Parathyroid adenoma (tissue), 2 donors: ENCODE results near the gene LFNG.

ENCODE experiments used
- H2AFZ ChIP-seq: fragments of 300-600 bp; sonication (generic); one replicate; pipeline ENCODE4 v1.7.0; 2017; ENCODE audit warnings: antibody characterized with exemption, mild to moderate bottlenecking
- H3K27ac ChIP-seq: fragments of 300-600 bp; sonication (generic); one replicate; pipeline ENCODE4 v1.7.0; 2017
- H3K27me3 ChIP-seq: fragments of 300-600 bp; sonication (generic); one replicate; pipeline ENCODE4 v1.7.0; 2017; ENCODE audit warnings: low read length; ENCODE audit not compliant: control insufficient read depth, insufficient read depth
- H3K36me3 ChIP-seq: fragments of 300-600 bp; sonication (generic); one replicate; pipeline ENCODE4 v1.7.0; 2017; ENCODE audit warnings: low read length; ENCODE audit not compliant: control insufficient read depth, insufficient read depth
- H3K4me1 ChIP-seq: fragments of 300-600 bp; sonication (generic); one replicate; pipeline ENCODE4 v1.7.0; 2017; ENCODE audit warnings: control low read depth
- H3K4me2 ChIP-seq: fragments of 300-600 bp; sonication (generic); one replicate; pipeline ENCODE4 v1.7.0; 2017; ENCODE audit warnings: low read length
- H3K4me3 ChIP-seq: fragments of 300-600 bp; sonication (generic); one replicate; pipeline ENCODE4 v1.7.0; 2017; ENCODE audit warnings: low read depth, low read length
- H3K79me2 ChIP-seq: fragments of 300-600 bp; sonication (generic); one replicate; pipeline ENCODE4 v1.7.0; 2017; ENCODE audit warnings: control low read depth
- H3K9ac ChIP-seq: fragments of 300-600 bp; sonication (generic); one replicate; pipeline ENCODE4 v1.7.0; 2017; ENCODE audit warnings: mild to moderate bottlenecking
- H3K9me3 ChIP-seq: fragments of 300-600 bp; sonication (generic); one replicate; pipeline ENCODE4 v1.7.0; 2017; ENCODE audit warnings: low read length; ENCODE audit not compliant: control insufficient read depth
- TF ChIP-seq, protein P1 (sequence below): fragments of 300-600 bp; sonication (generic); IDR thresholded peaks from one replicate; pipeline ENCODE4 v1.7.0; 2017; ENCODE audit warnings: antibody characterized with exemption, mild to moderate bottlenecking
- donor health status: primary hyperparathyroidism.

LFNG gene

DNA sequence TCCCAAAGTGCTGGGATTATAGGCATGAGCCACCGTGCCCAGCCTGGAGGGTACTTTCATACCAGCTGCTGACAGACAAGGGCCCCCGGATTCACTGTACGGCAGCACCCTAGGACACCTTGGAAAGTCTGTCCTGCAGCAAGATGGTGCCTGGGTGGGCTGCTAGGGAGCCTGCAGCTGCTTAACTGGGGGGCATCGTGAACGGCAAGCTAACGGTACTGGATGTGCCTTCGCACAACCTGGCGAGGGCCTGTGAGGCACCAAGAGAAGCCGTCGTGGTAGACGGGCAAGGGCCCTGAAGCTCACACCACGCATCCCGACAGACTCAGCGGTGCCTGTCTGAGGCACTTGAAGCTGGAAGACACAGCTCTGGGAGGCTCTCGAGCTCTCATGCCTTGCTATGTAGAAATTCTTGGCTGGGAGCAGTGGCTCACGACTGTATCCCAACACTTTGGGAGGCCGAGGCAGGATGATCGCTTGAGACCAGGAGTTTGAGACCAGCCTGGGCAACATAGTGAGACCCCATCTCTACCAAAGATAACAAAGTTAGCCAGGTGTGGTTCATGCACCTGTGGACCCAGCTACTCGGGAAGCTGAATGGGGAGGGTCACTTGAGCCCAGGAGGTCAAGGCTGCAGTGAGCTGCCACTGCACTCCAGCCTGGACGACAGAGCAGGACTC lies 26.3 kb downstream of the LFNG start:
- Histone ChIP-seq H2AFZ (no peak overlapping the region), H3K27ac (no peak overlapping the region), H3K79me2 (no peaks in the 10 kb centered on the region), H3K27me3 (no peaks in the 10 kb centered on the region), H3K4me2 (no peak overlapping the region), H3K4me1 (no peaks in the 10 kb centered on the region), H3K9me3 (no peaks in the 10 kb centered on the region), H3K4me3 (no peak overlapping the region), H3K36me3 (no peaks in the 10 kb centered on the region), H3K9ac (no peak overlapping the region)
- TF ChIP-seq, protein P1, sequence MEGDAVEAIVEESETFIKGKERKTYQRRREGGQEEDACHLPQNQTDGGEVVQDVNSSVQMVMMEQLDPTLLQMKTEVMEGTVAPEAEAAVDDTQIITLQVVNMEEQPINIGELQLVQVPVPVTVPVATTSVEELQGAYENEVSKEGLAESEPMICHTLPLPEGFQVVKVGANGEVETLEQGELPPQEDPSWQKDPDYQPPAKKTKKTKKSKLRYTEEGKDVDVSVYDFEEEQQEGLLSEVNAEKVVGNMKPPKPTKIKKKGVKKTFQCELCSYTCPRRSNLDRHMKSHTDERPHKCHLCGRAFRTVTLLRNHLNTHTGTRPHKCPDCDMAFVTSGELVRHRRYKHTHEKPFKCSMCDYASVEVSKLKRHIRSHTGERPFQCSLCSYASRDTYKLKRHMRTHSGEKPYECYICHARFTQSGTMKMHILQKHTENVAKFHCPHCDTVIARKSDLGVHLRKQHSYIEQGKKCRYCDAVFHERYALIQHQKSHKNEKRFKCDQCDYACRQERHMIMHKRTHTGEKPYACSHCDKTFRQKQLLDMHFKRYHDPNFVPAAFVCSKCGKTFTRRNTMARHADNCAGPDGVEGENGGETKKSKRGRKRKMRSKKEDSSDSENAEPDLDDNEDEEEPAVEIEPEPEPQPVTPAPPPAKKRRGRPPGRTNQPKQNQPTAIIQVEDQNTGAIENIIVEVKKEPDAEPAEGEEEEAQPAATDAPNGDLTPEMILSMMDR: no peak

DNA sequence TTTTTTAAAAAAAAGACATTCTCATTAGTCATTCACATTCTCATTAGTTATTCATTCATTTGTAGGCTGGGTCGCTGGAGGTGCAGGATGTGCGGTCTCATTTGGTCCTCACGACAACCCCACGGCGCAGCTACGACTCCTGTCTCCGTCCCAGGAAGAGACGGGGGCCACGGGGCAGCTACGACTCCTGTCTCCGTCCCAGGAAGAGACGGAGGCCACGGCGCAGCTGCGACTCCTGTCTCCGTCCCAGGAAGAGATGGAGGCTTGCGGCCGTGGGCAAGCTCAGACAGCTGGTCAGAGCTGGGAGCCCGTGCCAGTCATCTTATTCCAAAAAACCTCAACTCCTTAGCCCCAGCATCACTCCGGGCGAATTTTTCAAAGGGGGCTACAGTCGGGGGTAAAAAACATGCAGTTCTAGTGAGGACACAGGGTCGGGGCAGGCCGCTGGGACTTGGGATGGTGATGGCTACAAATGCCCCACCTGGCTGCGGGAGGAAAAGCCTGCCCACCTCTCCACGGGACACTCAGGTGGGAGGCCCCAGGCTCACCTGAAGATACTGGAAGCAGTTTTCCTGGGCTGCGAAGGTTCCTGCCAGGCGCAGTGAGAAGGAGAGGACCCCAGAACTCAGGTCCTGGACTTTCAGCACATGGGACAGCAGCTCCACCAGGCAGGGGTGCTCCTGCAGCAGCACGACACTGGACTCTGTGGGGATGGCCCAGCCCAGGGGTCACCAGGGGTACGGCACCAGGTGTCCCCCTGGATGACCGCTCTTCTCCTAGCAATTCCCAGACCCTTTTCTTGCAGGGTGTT lies 27.4 kb downstream of the LFNG start:
- TF ChIP-seq, protein P1: no peak
- no peaks in the 10 kb centered on the region for H3K36me3 ChIP-seq

DNA sequence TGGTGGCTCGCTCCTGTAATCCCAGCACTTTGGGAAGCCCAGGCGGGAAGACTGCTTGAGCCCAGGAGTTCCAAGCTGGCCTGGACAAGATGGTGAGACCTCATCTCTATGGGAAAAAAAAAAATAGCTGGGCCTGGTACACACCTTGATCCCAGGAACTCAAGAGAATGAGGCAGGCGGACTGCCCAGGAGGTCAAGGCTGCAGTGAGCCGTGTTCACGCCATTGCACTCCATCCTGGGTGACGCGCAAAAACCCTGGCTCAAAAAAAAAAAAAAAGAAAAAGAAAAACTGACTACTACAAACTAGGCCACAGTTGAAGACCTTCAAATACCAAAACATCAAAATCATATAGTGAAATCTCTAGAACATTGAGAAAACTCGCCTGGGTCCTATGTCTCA lies 31.8 kb downstream of the LFNG start:
- H3K79me2 ChIP-seq: peaks cover 14% of the 10 kb centered on the region
- no peaks in the 10 kb centered on the region for H3K36me3 ChIP-seq
- no peak overlapping the region for H3K9ac ChIP-seq
- no peak overlapping the region for H3K4me3 ChIP-seq
- no peak overlapping the region for H2AFZ ChIP-seq
- no peaks in the 10 kb centered on the region for H3K27me3 ChIP-seq
- H3K27ac ChIP-seq: no peak overlapping the region
- TF ChIP-seq, protein P1: no peak
- peaks cover 4% of the 10 kb centered on the region for H3K4me1 ChIP-seq
- H3K4me2 ChIP-seq: no peak overlapping the region
- H3K9me3 ChIP-seq: no peaks in the 10 kb centered on the region

More for the DNA sequence above, 27.4 kb downstream of the LFNG start:
- H3K9me3 ChIP-seq: no peaks in the 10 kb centered on the region
- no peaks in the 10 kb centered on the region for H3K79me2 ChIP-seq
- no peak overlapping the region for H3K4me2 ChIP-seq
- no peak overlapping the region for H2AFZ ChIP-seq
- no peak overlapping the region for H3K9ac ChIP-seq
- no peak overlapping the region for H3K27ac ChIP-seq
- H3K27me3 ChIP-seq: no peaks in the 10 kb centered on the region
- no peak overlapping the region for H3K4me3 ChIP-seq
- H3K4me1 ChIP-seq: no peaks in the 10 kb centered on the region

DNA sequence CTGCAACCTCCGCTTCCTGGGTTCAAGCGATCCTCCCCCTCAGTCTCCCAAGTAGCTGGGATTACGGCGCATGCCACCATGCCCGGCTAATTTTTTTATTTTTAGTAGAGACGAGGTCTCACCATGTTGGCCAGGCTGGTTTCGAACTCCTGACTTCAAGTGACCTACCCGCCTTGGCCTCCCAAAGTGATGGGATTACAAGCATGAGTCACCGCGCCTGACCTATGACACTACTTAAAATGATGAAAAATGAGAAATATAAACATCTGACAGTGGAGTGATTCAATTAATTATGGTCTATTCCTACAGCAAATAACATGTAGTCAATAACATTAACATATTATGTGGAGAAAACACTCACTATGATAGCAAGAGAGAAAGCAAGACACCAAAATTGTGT lies 33.5 kb downstream of the LFNG start:
- Histone ChIP-seq H3K79me2 (peaks cover 14% of the 10 kb centered on the region), H3K27ac (no peak overlapping the region), H2AFZ (no peak overlapping the region), H3K36me3 (no peaks in the 10 kb centered on the region), H3K4me2 (no peak overlapping the region), H3K27me3 (no peaks in the 10 kb centered on the region), H3K4me3 (no peak overlapping the region), H3K4me1 (peaks cover 4% of the 10 kb centered on the region), H3K9me3 (no peaks in the 10 kb centered on the region), H3K9ac (no peak overlapping the region)
- TF ChIP-seq, protein P1: no peak
